Natural killer cell treated with Interleukin-12 subunit alpha and Interleukin-12 subunit beta and Interleukin-15 and Interleukin-18, amount 100 ng/mL, for 72 hours (primary cell): Measurements from ENCODE around the gene OTOP2. TPM values are rescaled to one million over a fixed set of nuclear protein-coding genes. Genes with fewer than 3 reads are reported as not detected.
"Not testable (repeated sequence)": the region's sequence is repeated elsewhere in the genome, so short reads cannot be mapped to it uniquely, and the experiment has no call there.

ENCODE experiments used
- ATAC-seq, 2 donors: fragments of 150-1000 bp; cut with Tn5 transposase in 1 of 2; sonication (Bioruptor Pico), chemical (Tn5 transposase) in 1 of 2; 2 replicates each; pipeline ENCODE4 v1.10.0; 2021
- DNase-seq: peaks from one replicate; pipeline ENCODE4 v3.0.0; 2022; ENCODE audit warnings: low spot score
- H3K27ac Mint-ChIP-seq, 2 donors: 1 replicate in 1 of 2; 2 replicates in 1 of 2; pipeline ENCODE4 v1.8.0; 2022; ENCODE audit warnings: mixed read lengths in 2 of 2, mild to moderate bottlenecking in 1 of 2, moderate library complexity in 1 of 2
- H3K27me3 Mint-ChIP-seq, 2 donors: 1 replicate in 1 of 2; 2 replicates in 1 of 2; pipeline ENCODE4 v1.8.0; 2022; ENCODE audit warnings: mixed read lengths in 2 of 2
- H3K36me3 Mint-ChIP-seq: one replicate; pipeline ENCODE4 v1.8.0; 2022; ENCODE audit warnings: mixed read lengths
- H3K4me1 Mint-ChIP-seq, 2 donors: 1 replicate in 1 of 2; 2 replicates in 1 of 2; pipeline ENCODE4 v1.8.0; 2022; ENCODE audit warnings: low read depth in 2 of 2, mixed read lengths in 2 of 2, mild to moderate bottlenecking in 1 of 2
- H3K4me3 Mint-ChIP-seq: one replicate; pipeline ENCODE4 v1.8.0; 2022; ENCODE audit warnings: mixed read lengths
- H3K9me3 Mint-ChIP-seq: 2 replicates; pipeline ENCODE4 v1.8.0; 2022; ENCODE audit warnings: mixed read lengths
- total RNA-seq, 2 donors: library from RNA; stranded (reverse); gene quantifications; one replicate each; pipeline ENCODE4 v1.2.3, GENCODE V29; 2022

OTOP2 gene
- total RNA-seq, 2 donors from 2014 or later = not detected

- H3K4me1 Mint-ChIP-seq, ATAC-seq, H3K36me3 Mint-ChIP-seq: not testable (repeated sequence)
These were observed 12.7 kb upstream of the OTOP2 start for GRCh38 chr17:74911423-74911822.

GRCh38 chr17:74916136-74916850 is 7.8 kb upstream of the OTOP2 start:
- Mint-ChIP-seq H3K36me3 (no peaks in the 10 kb centered on the region), H3K9me3 (no peaks in the 10 kb centered on the region), H3K27ac (no peak overlapping the region), H3K27me3 (peaks cover 7 to 17% of the 10 kb centered on the region in 2 donors), H3K4me3 (no peak overlapping the region), H3K4me1 (no peaks in the 10 kb centered on the region)
- DNase-seq = no peak
- no peak for ATAC-seq

More at GRCh38 chr17:74911423-74911822, 12.7 kb upstream of the OTOP2 start:
- not testable (repeated sequence) for H3K27ac Mint-ChIP-seq, DNase-seq, H3K4me3 Mint-ChIP-seq, H3K27me3 Mint-ChIP-seq, H3K9me3 Mint-ChIP-seq

- Mint-ChIP-seq H3K4me3 (no peak overlapping the region), H3K27me3 (peaks cover 7 to 17% of the 10 kb centered on the region in 2 donors), H3K36me3 (no peaks in the 10 kb centered on the region), H3K4me1 (no peaks in the 10 kb centered on the region), H3K9me3 (no peaks in the 10 kb centered on the region), H3K27ac (no peak overlapping the region)
- ATAC-seq = no peak
- DNase-seq = no peak
These were observed 7.2 kb upstream of the OTOP2 start for GRCh38 chr17:74916851-74917199.

- Mint-ChIP-seq H3K27me3 (peaks cover 7 to 19% of the 10 kb centered on the region in 2 donors), H3K4me3 (no peak overlapping the region), H3K9me3 (no peaks in the 10 kb centered on the region), H3K27ac (no peak overlapping the region), H3K4me1 (peaks cover 0 to under 1% of the 10 kb centered on the region in 2 donors), H3K36me3 (no peaks in the 10 kb centered on the region)
- DNase-seq = no peak
- ATAC-seq = no peak
These were observed 6.6 kb upstream of the OTOP2 start for GRCh38 chr17:74917430-74917829.

- DNase-seq (no peak), ATAC-seq (no peak)
- peaks cover 0 to 3% of the 10 kb centered on the region in 2 donors for H3K4me1 Mint-ChIP-seq
- no peak overlapping the region for H3K27ac Mint-ChIP-seq
- peaks cover 7 to 21% of the 10 kb centered on the region in 2 donors for H3K27me3 Mint-ChIP-seq
- no peak overlapping the region for H3K4me3 Mint-ChIP-seq
- no peaks in the 10 kb centered on the region for H3K36me3 Mint-ChIP-seq
- no peaks in the 10 kb centered on the region for H3K9me3 Mint-ChIP-seq
These were observed 5.2 kb upstream of the OTOP2 start for GRCh38 chr17:74918906-74919305.

- DNase-seq = no peak
- peak in 1 of 2 donors; percentile 29 for ATAC-seq
- peaks cover 0 to 5% of the 10 kb centered on the region in 2 donors for H3K4me1 Mint-ChIP-seq
- no peaks in the 10 kb centered on the region for H3K9me3 Mint-ChIP-seq
- no peak overlapping the region for H3K4me3 Mint-ChIP-seq
- H3K36me3 Mint-ChIP-seq = no peaks in the 10 kb centered on the region
- H3K27me3 Mint-ChIP-seq = peaks cover 7 to 24% of the 10 kb centered on the region in 2 donors
- no peak overlapping the region for H3K27ac Mint-ChIP-seq
These were observed 4.4 kb upstream of the OTOP2 start for GRCh38 chr17:74919440-74920305.

- no peak overlapping the region for H3K27ac Mint-ChIP-seq
- H3K36me3 Mint-ChIP-seq = no peaks in the 10 kb centered on the region
- no peak for DNase-seq
- H3K4me1 Mint-ChIP-seq = peaks cover 0 to 5% of the 10 kb centered on the region in 2 donors
- H3K27me3 Mint-ChIP-seq = peaks cover 12 to 27% of the 10 kb centered on the region in 2 donors
- H3K9me3 Mint-ChIP-seq = no peaks in the 10 kb centered on the region
- H3K4me3 Mint-ChIP-seq = no peak overlapping the region
- ATAC-seq = no peak
These were observed 3.8 kb upstream of the OTOP2 start for GRCh38 chr17:74920306-74920620.

GRCh38 chr17:74920642-74921025 is 3.4 kb upstream of the OTOP2 start:
- Mint-ChIP-seq H3K27ac (no peak overlapping the region), H3K27me3 (peaks cover 15 to 31% of the 10 kb centered on the region in 2 donors), H3K9me3 (no peaks in the 10 kb centered on the region), H3K36me3 (no peaks in the 10 kb centered on the region), H3K4me1 (peaks cover 0 to 5% of the 10 kb centered on the region in 2 donors), H3K4me3 (no peak overlapping the region)
- no peak for DNase-seq
- no peak for ATAC-seq

- Mint-ChIP-seq H3K27me3 (peaks cover 14 to 32% of the 10 kb centered on the region in 2 donors), H3K4me3 (no peak overlapping the region), H3K36me3 (no peaks in the 10 kb centered on the region), H3K9me3 (no peaks in the 10 kb centered on the region), H3K27ac (no peak overlapping the region), H3K4me1 (peaks cover 0 to 5% of the 10 kb centered on the region in 2 donors)
- ATAC-seq = no peak
- DNase-seq = no peak
These were observed 2.9 kb upstream of the OTOP2 start for GRCh38 chr17:74921026-74921681.

- Mint-ChIP-seq H3K27me3 (peaks cover 16 to 31% of the 10 kb centered on the region in 2 donors), H3K36me3 (no peaks in the 10 kb centered on the region), H3K9me3 (no peaks in the 10 kb centered on the region), H3K4me1 (peaks cover 0 to 5% of the 10 kb centered on the region in 2 donors), H3K27ac (no peak overlapping the region), H3K4me3 (no peak overlapping the region)
- no peak for ATAC-seq
- no peak for DNase-seq
These were observed 2.3 kb upstream of the OTOP2 start for GRCh38 chr17:74921769-74922168.

GRCh38 chr17:74922172-74922571 is 1.9 kb upstream of the OTOP2 start:
- Mint-ChIP-seq H3K4me3 (no peak overlapping the region), H3K4me1 (peaks cover 0 to 5% of the 10 kb centered on the region in 2 donors), H3K36me3 (no peaks in the 10 kb centered on the region), H3K27me3 (peaks cover 16 to 28% of the 10 kb centered on the region in 2 donors), H3K27ac (no peak overlapping the region), H3K9me3 (no peaks in the 10 kb centered on the region)
- DNase-seq = no peak
- no peak for ATAC-seq

GRCh38 chr17:74922694-74923537 is 1.2 kb upstream of the OTOP2 start, which contains the start of gene USH1G:
TSS of gene USH1G (minus strand) at chr17:74923255. CDS start at chr17:74923073, 182 bp downstream.
- Mint-ChIP-seq H3K27me3 (peaks cover 16 to 32% of the 10 kb centered on the region in 2 donors), H3K27ac (no peak within 1 kb of the TSS)
- DNase-seq = no peak

More at GRCh38 chr17:74922694-74923537, 1.2 kb upstream of the OTOP2 start, which contains the start of gene USH1G:
- Mint-ChIP-seq H3K36me3 (no peaks in the 10 kb centered on the region), H3K4me3 (peak within 1 kb of the TSS; percentile 58), H3K4me1 (peaks cover 0 to 5% of the 10 kb centered on the region in 2 donors), H3K9me3 (no peaks in the 10 kb centered on the region)
- ATAC-seq = peak; percentile 31 to 56
